ENCODE data around the gene VANGL1.

DNA sequence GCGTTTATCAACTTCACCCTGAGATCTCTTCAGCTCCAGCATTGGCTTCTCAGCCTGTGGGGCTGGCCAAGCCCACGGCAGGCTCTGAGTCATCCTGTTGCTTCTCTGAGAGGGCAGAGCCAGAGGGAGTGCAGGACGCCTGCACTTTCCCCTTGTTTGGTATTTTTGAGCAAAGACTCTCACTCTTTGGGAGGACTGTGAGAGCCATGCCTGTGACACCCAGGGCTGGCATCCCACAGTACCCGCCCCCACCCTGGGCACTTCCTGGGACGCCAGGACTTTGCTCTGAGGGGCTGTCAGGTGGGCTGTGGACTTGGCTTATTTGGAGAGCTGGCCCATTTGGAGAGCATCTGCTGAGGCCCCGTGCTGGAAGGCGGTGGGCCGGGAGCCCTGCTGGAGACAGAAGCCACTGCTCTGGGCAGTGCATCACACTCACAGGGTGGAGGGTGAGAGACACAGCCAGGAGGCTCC lies 37.4 kb downstream of the VANGL1 start:
- TF ChIP-seq POLR2A (IDR thresholded peaks at IDR 0.05) = no peak
- TF ChIP-seq, protein P1, sequence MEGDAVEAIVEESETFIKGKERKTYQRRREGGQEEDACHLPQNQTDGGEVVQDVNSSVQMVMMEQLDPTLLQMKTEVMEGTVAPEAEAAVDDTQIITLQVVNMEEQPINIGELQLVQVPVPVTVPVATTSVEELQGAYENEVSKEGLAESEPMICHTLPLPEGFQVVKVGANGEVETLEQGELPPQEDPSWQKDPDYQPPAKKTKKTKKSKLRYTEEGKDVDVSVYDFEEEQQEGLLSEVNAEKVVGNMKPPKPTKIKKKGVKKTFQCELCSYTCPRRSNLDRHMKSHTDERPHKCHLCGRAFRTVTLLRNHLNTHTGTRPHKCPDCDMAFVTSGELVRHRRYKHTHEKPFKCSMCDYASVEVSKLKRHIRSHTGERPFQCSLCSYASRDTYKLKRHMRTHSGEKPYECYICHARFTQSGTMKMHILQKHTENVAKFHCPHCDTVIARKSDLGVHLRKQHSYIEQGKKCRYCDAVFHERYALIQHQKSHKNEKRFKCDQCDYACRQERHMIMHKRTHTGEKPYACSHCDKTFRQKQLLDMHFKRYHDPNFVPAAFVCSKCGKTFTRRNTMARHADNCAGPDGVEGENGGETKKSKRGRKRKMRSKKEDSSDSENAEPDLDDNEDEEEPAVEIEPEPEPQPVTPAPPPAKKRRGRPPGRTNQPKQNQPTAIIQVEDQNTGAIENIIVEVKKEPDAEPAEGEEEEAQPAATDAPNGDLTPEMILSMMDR (IDR thresholded peaks at IDR 0.05) = no peak
